Measurements from ENCODE around the gene TTC17.
A peak's percentile ranks its signal among the peaks of the same experiment; 100 is the strongest.

The TTC17 gene

DNA sequence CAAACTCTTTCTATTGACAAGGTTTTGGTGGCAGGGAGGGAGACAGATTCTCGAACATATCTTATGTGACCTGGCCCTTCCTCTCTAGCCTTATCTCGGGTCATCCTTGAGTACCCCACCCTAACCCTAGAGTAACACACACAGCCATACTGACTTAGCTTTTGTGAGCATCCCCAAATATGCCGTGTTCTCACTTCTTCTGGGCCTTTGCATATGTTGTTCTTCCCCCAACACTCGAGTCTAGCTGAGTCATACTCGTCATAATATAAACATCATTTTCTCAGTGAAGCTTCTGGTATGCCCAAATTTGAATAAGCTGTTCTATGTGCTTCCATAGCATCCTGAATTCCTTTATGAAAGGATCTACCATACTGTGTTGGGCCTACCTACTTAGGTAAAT lies 8.0 kb downstream of the TTC17 start:
- no peak overlapping the region for H3K4me3 ChIP-seq (ENCODE audit: control insufficient read depth, low read depth, low read length)
- DNase-seq (ENCODE audit: low read depth) = peak; percentile 48
- TF ChIP-seq, protein P1, sequence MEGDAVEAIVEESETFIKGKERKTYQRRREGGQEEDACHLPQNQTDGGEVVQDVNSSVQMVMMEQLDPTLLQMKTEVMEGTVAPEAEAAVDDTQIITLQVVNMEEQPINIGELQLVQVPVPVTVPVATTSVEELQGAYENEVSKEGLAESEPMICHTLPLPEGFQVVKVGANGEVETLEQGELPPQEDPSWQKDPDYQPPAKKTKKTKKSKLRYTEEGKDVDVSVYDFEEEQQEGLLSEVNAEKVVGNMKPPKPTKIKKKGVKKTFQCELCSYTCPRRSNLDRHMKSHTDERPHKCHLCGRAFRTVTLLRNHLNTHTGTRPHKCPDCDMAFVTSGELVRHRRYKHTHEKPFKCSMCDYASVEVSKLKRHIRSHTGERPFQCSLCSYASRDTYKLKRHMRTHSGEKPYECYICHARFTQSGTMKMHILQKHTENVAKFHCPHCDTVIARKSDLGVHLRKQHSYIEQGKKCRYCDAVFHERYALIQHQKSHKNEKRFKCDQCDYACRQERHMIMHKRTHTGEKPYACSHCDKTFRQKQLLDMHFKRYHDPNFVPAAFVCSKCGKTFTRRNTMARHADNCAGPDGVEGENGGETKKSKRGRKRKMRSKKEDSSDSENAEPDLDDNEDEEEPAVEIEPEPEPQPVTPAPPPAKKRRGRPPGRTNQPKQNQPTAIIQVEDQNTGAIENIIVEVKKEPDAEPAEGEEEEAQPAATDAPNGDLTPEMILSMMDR (conservative IDR thresholded peaks at IDR 0.05; ENCODE audit: control insufficient read depth, insufficient read depth, low read depth, low read length) = no peak

DNA sequence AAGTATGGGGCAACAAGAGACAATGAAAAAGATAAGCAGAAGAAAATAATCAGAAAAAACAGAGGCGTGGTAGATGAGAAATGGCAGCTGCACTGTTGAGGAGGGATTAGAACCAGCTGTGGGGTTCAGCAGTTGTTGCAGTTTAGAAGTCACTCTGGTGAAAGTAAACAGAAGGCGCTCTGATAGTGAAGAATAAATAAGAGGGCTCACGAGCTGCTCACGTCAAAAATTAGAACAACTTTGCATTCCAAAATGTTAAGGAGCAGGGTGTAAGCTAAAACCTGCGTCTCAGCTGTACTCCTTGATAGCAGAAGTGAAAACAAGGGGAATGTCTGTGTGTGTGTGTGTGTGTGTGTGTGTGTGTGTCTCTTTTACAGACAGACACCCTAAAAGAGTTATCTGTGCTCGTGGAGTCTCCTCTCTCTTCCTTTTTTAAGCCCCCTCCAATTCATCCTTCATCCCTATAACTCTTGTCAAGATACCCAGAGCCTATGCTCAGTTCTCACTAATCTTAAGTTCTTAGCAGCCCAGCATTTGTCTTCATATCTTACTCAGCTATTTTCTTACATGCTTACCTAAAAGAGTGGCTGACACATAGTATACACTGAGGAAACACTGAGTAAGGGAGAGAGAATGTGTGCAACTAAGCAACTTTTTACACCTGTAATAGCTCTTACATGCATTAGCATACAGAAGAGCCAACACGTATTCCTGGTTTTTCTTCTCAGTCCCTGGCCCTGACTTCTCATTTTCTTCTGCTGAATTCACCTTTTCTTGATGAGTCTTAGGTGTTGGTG lies 8.9 kb downstream of the TTC17 start:
- TF ChIP-seq, protein P1 (conservative IDR thresholded peaks at IDR 0.05; ENCODE audit: control insufficient read depth, insufficient read depth, low read depth, low read length) = no peak
- DNase-seq (ENCODE audit: low read depth) = no peak
- no peak overlapping the region for H3K4me3 ChIP-seq (ENCODE audit: control insufficient read depth, low read depth, low read length)

DNA sequence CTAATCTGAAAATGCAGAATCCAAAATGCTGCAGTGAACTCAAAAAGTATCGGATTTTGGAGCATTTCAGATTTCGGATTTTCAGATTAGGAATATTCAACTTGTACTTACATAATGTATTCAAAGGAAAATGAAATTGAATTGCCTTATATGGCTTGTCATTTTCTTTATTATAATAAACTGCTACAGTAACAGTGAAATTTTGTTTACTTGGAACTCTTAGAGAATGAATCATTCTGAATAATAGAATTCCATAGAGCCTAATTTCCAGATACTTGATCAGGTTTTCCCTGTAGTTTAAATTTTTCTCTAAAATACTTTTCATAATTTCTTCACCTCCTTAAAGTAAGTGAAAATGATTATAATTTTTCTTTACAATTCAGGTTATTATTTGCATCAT lies 17.3 kb downstream of the TTC17 start:
- no peak for DNase-seq (ENCODE audit: low read depth)
- H3K4me3 ChIP-seq (ENCODE audit: control insufficient read depth, low read depth, low read length) = no peak overlapping the region
- TF ChIP-seq, protein P1 (conservative IDR thresholded peaks at IDR 0.05; ENCODE audit: control insufficient read depth, insufficient read depth, low read depth, low read length) = no peak

DNA sequence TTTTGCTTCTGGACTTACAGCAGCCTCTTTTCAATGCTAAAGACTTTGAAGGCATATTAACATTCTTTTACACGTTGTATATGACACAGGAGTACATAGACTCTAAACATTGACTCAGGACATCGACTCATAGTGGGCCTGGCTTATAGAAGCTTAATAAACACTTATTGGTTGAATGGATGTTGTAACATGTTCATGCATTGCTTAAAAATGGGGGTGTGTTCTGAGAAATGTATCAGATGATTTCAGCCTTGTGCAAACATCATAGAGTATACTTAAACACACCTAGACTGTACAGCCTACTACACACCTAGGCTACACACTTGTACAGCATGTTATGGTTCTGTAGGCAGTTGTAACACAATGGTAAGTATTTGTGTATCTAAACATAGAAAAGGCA lies 17.9 kb downstream of the TTC17 start:
- TF ChIP-seq, protein P1 (conservative IDR thresholded peaks at IDR 0.05; ENCODE audit: control insufficient read depth, insufficient read depth, low read depth, low read length) = no peak
- DNase-seq (ENCODE audit: low read depth) = peak; percentile 91
- no peak overlapping the region for H3K4me3 ChIP-seq (ENCODE audit: control insufficient read depth, low read depth, low read length)

DNA sequence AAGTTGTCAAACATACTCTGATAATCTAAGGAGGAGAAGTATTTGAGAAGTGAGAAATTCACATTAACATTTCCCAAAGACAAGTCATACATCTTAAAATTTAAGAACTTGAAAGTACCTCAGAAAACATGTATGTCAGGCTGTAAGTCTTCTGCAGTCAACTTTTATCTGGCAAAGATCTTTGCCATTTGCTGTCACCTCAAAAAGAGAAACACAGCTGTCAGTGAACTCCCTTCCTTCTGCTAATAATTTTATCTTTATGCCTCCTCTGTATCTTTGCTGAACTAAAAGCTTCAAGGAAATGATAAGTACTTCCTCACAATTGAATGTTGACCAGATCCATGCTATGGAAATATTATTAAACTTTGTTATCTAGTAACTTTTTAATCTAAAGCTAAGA lies 18.7 kb downstream of the TTC17 start:
- TF ChIP-seq, protein P1 (conservative IDR thresholded peaks at IDR 0.05; ENCODE audit: control insufficient read depth, insufficient read depth, low read depth, low read length) = no peak
- DNase-seq (ENCODE audit: low read depth) = no peak
- no peak overlapping the region for H3K4me3 ChIP-seq (ENCODE audit: control insufficient read depth, low read depth, low read length)

DNA sequence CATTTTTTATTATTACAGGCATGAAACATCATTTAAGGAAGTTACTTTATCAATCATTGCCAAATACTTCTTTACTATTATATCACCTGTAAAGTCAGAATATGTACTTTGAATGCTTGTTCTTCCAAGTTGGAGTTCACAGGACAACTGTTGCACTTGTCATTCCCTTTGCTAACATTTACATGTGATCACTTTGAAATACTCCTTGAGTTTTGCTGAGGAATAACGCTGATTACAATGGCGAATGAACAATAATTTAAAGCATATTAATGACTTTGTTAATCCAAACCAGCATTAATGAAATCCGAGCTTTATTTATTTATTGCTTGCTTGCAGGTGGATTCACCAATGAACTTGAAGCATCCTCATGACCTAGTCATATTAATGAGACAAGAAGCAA lies 20.2 kb downstream of the TTC17 start:
- DNase-seq (ENCODE audit: low read depth) = no peak
- TF ChIP-seq, protein P1 (conservative IDR thresholded peaks at IDR 0.05; ENCODE audit: control insufficient read depth, insufficient read depth, low read depth, low read length) = no peak
- no peak overlapping the region for H3K4me3 ChIP-seq (ENCODE audit: control insufficient read depth, low read depth, low read length)

Data from fibroblast of mammary gland (primary cell).